ENCODE data around the gene PLB1.

DNA sequence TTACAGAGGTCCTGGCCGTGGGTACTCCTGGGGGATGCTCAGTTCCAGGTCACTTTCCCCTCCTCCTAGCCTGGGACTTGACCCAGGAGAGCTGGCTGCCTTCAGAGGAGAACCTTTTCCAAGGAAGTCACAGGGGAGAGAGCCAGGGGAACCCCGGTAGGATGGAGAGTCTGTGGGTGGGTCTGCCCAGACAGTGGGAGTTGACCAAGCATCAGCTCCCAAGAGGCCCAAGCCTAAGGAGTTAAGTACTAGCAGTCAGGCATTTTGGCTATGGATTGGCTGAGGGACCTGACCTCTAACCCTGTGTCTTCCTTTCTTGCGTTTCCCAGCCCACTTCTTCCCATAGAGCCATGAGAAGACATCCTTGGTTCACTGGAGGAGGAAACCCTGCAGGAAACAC, 48.8 kb upstream of the PLB1 start:
- TF ChIP-seq POLR2AphosphoS5 (IDR thresholded peaks at IDR 0.05; ENCODE audit: low read depth) (no peak), EZH2phosphoT487 (IDR thresholded peaks at IDR 0.05; ENCODE audit: unreplicated experiment) (no peak), JUNB (IDR thresholded peaks at IDR 0.05; ENCODE audit: unreplicated experiment) (no peak), CREB1 (CRISPR knock-in tag; IDR thresholded peaks at IDR 0.05; ENCODE audit: low read depth) (no peak)
- TF ChIP-seq, protein P1, sequence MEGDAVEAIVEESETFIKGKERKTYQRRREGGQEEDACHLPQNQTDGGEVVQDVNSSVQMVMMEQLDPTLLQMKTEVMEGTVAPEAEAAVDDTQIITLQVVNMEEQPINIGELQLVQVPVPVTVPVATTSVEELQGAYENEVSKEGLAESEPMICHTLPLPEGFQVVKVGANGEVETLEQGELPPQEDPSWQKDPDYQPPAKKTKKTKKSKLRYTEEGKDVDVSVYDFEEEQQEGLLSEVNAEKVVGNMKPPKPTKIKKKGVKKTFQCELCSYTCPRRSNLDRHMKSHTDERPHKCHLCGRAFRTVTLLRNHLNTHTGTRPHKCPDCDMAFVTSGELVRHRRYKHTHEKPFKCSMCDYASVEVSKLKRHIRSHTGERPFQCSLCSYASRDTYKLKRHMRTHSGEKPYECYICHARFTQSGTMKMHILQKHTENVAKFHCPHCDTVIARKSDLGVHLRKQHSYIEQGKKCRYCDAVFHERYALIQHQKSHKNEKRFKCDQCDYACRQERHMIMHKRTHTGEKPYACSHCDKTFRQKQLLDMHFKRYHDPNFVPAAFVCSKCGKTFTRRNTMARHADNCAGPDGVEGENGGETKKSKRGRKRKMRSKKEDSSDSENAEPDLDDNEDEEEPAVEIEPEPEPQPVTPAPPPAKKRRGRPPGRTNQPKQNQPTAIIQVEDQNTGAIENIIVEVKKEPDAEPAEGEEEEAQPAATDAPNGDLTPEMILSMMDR (conservative IDR thresholded peaks at IDR 0.05; ENCODE audit: low read depth in 2 of 2): no peak
- TF ChIP-seq, protein P2, sequence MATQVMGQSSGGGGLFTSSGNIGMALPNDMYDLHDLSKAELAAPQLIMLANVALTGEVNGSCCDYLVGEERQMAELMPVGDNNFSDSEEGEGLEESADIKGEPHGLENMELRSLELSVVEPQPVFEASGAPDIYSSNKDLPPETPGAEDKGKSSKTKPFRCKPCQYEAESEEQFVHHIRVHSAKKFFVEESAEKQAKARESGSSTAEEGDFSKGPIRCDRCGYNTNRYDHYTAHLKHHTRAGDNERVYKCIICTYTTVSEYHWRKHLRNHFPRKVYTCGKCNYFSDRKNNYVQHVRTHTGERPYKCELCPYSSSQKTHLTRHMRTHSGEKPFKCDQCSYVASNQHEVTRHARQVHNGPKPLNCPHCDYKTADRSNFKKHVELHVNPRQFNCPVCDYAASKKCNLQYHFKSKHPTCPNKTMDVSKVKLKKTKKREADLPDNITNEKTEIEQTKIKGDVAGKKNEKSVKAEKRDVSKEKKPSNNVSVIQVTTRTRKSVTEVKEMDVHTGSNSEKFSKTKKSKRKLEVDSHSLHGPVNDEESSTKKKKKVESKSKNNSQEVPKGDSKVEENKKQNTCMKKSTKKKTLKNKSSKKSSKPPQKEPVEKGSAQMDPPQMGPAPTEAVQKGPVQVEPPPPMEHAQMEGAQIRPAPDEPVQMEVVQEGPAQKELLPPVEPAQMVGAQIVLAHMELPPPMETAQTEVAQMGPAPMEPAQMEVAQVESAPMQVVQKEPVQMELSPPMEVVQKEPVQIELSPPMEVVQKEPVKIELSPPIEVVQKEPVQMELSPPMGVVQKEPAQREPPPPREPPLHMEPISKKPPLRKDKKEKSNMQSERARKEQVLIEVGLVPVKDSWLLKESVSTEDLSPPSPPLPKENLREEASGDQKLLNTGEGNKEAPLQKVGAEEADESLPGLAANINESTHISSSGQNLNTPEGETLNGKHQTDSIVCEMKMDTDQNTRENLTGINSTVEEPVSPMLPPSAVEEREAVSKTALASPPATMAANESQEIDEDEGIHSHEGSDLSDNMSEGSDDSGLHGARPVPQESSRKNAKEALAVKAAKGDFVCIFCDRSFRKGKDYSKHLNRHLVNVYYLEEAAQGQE (IDR thresholded peaks at IDR 0.05; ENCODE audit: unreplicated experiment): no peak
